CD4-positive, alpha-beta T cell treated with Interleukin-6 for 4 hours (primary cell): ENCODE measurements around the gene PARP1.

ENCODE experiments used
- DNase-seq: peaks from one replicate; pipeline ENCODE4 v3.0.0-alpha.2; 2020; ENCODE audit warnings: mixed read lengths

PARP1 gene

DNA sequence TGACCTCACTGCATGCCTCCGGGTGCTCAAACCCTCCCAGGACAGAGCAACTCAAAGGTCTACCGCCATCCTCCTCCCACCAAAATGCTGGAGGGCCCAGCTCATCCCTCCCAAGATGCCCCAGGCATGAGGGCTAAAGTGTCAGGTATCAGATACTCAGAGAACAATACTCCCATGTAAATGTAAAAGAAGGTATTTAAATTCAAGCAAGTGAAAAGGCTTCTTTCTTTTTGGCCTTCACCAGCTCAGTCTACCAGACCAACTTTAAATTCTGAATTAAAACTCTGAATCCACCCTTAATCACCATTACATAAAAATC is 3.0 kb downstream of the PARP1 start:
- DNase-seq, result no peak

DNA sequence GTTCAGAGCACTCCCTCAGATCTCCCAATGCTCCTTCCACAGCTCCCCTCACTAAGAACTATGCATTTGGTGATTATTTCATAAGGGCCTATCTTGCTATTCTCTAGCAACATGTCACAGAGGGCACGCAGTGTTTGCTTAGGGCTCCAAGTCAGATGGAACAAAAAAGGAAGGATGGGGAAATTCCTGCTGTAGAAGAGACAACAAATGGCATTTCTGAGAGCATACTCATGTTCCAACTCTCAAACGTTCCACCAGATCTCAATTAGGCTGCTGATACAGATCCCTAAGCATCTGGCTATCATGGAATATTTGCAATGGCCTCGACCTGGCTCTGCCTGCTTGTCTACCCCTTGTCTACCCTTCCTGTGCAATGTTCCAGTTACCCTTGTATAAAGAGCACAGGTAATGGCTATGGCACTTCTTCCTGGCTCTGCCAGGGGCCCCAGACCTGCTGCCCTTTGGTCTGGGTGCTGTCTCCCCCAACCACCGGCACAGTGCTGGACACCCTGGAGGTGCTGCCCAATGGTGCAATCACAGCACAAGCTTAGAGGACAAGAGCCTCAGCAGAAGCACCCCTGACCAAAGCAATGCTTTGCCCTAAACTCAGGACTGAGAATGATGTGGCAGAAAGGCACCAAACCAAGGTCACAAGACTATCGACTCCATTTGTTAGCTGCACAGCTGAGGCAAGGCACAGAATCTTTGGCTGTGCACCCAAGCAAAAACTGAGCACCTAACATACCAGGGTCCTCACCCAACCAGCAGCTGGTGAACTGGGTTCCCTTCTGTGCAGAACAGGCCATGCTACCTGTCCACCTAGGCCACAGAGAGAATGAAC is 3.6 kb downstream of the PARP1 start:
- DNase-seq, result no peak

DNA sequence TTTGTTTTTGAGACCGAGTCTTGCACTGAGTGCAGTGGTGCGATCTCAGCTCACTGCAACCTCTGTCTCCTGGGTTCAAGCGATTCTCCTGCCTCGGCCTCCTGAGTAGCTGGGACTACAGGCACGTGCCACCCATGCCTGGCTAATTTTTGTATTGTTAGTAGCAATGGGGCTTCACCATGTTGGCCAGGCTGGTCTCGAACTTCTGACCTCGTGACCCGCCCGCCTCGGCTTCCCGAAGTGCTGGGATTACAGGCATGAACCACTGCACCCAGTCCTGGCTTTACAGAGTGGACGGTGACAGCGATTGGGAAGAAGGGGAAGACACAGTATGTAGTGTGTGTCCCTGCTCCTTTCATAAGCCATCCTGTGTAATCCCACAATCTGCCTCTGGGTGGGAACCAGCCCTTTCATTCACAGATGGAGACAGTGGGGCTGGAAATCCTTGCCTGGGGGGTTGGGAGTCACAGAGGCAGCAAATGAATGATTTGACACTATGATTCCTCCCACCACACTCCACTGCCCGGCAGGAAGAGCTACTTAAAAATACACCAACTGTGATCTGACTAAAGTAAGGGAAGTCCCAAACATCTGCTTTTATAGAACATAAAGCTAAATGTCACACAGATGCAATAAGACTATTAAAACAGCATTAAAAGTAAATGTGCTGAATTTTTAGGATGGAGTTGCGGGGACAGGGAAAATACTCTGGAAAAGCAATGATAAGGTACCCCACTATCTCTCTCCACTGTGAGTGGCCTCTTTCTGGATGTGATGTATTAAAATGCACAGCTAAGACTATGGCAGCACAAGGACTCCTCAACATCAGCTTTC is 4.5 kb downstream of the PARP1 start:
- DNase-seq, result no peak

DNA sequence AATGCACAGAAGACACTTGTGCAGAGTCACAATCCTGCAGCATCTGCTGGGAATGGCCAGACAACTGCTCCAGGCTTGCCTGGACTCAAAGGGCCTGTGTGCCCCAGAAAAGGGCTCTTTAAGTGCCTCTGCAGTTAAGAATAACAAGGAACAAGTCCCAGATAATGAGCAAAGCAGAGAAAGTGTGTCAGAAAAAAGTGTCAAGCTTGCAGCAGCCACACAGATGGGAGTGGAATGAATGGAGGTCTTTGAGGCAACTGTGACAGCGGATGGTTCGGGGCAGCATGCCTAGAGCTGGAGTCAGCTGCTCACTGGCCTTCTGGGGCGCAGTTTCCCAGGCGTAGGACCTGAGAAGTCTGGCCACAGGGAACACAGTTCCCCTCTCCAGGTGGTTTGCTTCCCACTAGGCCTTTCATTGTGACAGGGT is 5.1 kb downstream of the PARP1 start:
- DNase-seq, result no peak

DNA sequence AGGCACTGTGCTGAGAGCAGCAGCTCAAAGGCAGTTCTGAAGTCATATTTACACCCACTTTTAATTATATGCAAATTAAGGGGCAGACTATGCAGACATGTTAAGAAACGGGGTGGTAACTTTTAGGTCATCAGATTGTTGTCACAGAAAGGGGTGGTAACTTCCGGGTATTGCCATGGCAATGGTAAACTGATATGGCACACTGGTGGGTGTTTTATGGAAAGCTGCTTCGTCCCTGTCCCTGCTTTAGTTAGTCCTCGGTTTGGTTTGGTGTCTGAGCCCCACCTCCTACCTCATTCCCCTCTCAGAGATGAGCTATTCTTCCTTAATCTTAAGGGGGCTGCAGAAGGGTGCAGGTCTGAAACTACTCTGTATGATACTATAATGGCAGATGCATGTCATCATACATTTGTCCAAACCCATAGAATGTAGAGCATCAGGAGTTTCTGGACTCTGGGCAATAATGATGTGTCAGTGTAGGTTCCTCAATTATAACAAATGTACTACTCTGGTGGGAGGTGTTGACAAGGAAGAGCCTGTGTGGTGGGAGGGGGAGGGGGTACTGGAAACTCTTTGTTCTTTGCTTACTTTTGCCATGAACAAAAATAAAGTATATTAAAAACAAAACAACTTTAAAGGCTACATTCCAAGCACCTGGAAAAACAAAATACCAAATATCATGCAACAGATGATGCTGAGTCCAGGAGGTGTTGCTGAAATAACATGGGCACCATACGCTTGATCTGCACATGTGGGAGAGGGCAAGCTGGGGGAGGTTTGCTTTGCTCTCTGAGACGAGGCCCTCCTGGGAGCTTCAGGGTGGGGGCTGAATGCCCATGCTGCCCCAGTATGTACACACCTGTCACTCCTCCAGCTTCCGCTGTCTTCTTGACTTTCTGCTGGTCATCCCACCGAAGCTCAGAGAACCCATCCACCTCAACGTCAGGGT is 6.3 kb downstream of the PARP1 start:
- no peak for DNase-seq

DNA sequence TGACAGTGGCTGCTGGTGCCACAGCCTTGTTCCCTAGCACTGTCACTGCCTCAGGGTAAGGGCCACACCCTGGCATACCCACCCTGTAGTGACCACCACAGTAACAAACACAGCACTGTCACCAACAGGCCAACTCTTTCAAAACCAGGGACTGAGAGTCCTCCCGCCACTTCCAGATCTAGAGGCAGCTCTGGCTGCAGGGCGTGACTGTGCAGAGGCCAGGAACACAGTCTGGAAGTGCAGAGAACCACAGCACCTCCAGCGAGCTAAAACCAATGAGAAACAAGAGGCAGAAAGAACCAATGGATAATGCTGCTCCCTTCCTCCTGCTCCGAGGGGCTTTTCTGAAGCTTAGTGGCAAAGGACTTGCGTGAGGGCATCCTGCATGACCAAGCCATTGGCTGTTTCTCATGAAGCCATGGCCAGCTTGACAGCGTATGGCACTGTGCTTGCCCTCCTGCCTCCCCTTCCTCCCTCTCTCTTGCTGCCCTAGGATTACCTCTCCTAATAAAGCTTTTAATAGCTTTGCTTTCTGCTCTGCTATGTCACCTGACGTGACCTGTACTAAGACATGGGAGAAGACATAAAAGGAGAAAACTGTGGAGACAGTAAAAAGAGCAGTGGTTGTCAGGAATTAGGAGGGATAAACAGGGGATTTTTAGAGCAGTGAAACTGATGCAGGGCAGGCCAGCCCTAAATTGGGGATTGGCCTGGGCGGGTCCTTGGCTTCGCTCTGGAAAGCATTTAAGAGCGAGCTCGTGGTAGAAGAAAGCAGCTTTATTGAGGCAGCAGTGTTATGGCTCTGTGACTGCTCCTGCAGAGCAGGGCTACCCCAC is 7.2 kb downstream of the PARP1 start:
- DNase-seq, result no peak

DNA sequence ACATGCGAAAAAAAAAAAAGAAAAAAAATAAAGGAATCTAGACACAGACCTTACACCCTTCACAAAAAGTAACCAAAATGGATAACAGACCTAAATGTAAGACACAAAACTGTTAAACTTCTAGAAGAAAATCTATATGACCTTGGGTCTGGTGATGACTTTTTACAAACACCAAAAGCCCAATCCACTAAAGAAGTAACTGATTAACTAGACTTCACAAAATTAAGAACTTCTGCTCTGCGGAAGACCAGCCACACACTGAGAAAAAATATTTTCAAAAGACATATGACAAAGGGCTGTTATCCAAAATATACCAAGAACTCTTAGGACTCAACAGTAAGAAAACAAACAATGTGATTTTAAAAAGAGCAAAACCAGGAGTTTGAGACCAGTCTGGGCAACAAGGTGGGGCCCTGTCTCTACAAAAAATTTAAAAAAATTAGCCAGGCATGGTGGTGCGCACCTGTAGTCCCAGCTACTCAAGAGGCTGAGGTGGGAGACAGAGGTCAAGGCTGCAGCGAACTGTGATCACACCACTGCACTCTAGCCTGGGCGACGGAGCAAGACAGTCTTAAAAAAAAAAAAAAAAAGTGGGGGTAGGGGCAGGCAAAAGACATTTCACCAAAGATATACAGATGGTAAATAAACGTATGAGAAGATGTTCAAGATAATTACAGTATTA is 9.8 kb downstream of the PARP1 start:
- DNase-seq, result no peak

DNA sequence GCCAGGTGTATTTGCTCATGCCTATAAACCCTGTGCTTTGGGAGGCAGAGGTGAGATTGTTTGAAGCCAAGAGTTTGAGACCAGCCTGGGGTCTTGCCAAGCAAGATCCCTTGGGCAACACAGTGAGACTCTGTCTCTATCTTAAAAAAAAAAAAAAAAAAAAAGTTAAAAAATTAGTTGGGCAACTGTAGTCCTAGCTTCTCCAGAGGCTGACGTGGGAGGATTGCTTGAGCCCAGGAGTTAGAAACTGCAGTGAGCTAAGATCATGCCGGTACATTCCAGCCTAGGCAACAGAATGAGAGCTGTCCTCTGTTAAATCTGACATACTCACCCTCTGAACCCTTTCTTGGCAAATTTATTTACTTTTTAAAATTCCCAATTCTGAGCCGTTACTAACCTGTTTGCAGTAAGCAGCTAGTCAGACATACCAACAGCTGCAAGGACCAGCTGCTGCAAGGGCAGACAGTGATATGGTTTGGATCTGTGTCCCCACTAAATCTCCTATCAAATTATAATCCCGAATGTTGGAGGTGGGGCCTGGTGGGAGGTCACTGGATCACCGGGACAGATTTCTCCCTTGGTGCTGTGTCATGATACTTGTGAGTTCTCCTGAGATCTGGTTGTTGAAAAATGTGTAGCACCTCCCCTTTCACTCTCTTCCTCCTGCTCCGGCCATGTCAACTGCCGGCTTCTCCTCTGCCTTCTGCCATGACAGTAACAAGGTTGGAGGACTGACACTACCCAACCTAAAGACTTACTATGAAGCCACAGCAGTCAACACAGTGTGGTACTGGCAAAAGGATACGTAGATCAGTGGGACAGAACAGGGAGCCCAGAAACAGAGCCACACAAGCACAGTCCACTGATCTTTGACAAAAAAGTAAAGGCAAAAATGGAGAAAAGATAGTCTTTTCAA is 10.6 kb downstream of the PARP1 start:
- no peak for DNase-seq

DNA sequence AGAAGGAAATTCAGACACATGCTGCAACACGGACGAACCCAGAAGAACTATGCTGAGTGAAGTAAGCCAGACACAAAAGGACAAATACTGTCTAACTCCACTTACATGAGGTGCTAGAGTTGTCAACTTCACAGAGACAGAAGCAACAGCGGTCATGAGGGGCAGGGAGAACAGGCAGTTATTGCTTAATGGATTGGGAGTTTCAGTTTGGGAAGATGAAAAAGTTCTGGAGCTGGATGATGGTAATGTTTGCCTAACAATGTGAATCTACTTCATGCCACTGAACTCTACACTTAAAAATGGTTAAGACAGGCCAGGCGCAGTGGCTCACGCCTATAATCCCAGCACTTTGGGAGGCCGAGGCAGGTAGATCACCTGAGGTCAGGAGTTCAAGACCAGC is 12.1 kb downstream of the PARP1 start:
- no peak for DNase-seq

DNA sequence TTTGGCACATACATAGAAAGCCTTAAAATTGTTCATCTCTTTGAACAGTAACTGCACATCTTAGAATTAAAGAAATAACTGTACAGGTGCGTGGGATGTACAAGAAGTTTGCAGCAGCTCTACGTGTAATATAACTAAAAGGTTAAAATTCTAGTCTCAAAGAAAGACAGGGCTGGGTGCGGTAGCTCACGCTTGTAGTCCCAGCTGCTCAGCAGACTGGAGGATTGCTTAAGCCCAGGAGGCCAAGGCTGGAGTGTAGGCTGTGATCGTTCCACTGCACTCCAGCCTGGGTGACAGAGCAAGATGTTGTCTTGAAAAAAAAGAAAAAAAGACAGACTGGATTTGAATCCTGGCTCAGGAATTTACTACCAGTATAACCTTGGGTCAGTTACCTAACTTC is 13.4 kb downstream of the PARP1 start:
- no peak for DNase-seq

DNA sequence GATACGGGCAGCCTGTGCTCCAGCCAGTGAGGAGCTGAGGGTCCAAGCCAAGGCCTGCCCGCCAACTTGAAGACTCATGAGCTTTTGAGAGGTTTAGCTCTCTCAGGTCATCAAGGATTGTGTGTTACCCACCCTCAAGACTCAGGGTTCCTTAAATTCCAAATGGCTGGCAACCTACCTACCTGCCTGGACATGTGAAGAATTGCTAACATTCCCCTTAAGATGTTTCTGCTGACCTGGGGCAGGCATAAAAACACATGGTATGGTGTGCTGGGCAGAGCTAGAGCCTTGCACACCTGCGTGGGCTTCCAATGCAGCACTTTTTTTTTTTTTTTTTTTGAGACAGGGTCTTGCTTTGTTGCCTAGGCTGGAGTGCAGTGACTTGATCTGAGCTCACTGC is 17.2 kb downstream of the PARP1 start:
- no peak for DNase-seq

DNA sequence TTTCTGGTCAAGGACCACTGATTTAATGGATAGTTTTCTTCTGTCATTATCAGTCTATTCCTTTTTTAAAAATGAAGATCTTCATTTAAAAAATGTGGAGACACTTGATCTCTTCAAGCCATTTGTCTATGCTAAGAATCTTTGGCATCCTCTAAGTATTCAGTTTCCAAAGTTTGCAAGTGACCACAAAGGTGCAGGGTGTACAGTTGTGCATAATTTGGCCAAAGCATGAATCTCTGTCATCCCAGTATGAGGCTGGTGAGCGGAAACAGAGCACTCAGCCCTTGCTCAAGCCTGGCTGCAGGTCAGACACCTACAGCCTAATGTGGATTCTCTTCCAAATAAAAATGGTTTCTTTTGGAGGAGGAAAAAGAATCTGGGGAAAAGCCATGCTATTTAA is 19.8 kb downstream of the PARP1 start:
- DNase-seq, result no peak

DNA sequence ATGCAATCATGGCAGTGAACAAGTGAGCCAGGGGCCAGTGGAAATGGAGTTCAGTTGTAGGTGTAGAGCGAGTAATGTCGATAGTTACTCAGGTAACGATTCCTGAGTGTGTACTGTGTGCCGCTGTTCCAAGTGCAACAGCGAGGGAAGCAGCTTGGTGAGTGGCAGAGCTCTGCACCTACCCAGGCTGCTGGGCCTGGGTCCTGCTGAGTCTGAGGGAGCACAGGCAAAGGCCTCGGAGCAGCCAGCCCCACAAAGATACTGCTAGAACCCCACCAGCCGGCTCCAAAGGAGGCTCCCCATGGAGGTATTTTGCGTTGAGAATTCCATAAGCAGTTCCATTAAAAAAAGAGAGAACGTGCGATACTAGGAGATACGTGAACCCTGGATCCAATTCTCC is 23.2 kb downstream of the PARP1 start:
- no peak for DNase-seq

DNA sequence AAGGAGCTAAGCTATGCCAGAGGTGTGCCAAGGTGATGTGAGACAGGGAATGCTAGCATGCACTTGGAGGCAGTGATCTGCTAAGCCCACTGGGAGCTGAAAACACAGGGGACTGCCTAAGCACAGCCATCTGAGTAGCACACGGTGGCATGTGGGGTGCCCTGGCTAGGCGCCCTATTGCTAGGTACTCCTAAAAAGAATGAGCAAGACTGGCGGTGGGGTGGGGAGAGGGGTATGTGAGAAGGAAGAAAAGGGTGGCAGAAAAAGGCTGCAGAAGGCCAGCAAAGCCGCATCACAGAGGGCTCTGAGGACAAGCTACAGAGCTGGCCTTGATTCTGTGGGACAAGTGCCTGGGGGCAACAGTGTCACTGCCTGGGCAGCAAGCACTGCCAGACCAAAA is 23.9 kb downstream of the PARP1 start:
- no peak for DNase-seq

DNA sequence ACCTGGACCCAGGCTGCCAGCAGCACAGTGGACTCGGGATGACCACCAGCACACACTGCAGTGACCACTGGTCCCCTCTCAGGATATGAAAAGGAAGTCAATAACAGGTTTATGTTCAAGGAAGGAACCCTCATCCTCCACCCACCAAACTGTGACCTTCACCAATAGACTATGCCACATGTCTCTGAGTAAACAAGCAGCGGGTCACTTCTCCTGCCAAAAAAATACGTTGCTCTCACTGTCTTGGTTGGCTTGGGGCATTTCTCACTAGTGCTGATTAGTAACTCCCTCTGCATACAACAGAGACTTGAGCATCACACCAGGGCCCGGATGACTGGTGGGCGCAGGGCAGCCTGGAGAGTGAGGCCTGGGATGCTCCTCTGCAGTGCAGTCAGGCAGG is 25.9 kb downstream of the PARP1 start:
- DNase-seq, result no peak

DNA sequence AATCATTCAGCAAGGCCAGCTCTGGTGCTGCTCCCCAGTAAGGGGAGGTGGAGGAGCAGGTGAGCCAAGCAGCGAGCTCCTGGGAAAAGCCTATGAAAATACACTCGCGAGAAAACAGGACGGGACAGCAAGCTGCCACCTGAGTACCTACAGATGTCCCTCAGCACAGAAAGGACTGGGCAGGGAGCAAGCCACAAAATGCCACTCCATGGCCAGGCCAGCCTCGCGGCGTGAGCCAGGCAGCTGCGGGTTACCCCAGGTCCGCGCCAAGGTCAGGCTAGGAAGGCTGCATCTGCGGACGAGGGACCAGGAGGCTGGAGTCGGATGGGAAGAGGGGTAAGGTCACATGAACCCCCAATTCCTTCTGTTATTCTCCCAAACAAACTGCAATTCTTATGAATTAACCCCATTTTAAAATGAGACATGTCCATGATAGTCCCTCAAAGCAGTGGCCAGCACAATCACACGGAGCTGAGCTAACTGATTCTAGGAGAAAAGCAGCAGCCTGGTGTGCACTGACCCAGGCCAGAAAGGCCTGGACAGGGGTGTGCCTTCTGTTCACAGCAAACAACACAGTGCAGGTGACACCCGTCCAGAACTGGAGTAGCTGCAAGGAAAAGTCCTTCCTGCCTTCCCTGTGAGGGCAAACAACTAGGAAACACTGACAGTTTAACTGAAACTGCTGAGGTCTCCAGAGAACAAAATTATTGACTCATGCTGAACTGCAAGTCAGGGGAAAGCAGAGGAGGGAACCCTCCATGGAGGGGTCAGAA is 26.5 kb downstream of the PARP1 start:
- no peak for DNase-seq

DNA sequence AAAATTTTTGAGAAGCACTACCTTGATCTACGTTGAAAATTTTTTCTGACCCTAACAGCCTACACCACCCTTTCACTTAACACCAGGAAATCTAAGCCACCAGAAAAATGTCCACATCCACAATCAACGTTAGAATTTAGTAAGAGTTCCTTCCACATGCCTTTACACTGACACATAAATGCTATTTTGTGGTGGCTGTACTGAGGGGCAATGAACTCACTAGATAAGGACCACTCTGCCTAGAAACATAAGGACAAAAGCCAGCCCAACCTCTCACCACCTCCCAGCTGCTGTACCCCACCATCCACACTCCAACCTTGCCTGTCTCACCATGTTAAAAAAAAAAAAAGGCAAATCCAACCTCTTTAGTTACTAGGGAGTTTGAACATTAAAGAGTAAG is 29.8 kb downstream of the PARP1 start:
- no peak for DNase-seq

DNA sequence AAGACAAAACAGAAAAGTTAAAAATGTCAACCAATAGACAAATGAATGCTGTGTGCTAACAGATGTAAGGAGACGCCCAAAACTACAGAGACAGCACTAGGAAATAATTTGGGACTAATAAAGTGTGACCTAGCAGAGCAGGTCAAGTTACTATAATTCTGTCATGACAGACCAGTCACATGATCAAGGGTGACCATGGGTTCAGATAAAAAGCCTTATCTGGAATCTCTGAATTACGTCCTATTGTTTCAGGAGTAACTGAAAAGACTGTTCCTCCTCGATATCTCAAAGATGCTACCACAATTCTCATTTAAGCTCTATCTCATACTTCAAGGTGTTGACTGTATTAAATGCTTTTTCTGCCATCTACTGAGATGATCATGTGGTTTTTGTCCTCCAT is 31.6 kb downstream of the PARP1 start:
- DNase-seq, result no peak

DNA sequence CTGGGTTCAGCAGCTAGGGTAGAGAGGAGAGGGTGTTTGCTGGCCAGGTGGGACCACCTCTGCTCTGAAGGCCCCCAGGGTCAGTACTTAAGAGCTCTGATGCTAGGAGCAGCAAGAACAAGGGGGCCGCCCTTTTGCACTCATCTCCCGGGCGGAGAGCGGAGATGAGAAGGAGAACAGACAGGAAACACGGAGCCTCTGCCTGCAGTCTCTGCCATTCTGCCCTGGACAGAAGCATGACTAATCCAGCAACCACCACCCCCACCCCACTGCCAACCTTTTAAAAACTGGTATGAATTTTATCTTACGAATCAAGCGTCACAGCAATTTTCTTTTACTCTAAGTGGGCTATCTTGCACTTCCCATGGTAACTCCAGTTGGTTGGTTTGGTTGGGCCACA is 34.5 kb downstream of the PARP1 start:
- no peak for DNase-seq

DNA sequence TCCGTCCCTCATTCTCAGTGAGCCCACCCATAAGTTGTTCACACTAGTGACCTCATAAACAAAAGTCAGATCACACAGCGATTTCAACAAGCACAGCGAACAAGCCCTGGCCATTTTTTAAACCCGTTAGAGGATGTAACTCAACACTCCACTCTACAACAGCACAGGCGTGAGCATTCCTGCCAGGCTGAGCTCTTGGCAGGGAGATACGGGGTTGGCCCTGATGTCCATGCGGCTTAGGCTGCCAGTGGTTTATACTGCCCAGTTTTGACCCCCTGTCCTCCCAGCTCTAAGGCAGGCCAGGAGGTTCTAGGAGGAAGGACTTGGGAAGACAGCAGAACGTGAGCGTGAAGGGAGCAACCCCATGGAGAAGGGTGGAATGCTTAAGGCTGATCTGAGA is 35.0 kb downstream of the PARP1 start:
- DNase-seq, result no peak
